ENCODE results near the gene JAKMIP2. TPM values are rescaled to one million over a fixed set of nuclear protein-coding genes. Genes with fewer than 3 reads are reported as not detected.
"Not testable (repeated sequence)": the region's sequence is repeated elsewhere in the genome, so short reads cannot be mapped to it uniquely, and the experiment has no call there.

Gene JAKMIP2
- total RNA-seq: 1 to 10 TPM; 2.9 to 3.8 TPM
- 1 to 10 TPM in 1 of 2 donors, under 1 TPM in 1; 0.93 to 1.2 TPM for polyA plus RNA-seq
- long read RNA-seq, donor 1: 0 reads
- long read RNA-seq, donor 2: 0 reads
- long read RNA-seq, donor 3: 0 reads
- long read RNA-seq, donor 4: 0 reads
- long read RNA-seq, donor 5, full-length matches to known transcripts: 2 of 2 reads
- long read RNA-seq, donor 5, partial matches to known transcripts: 0 of 2 reads
- long read RNA-seq, donor 5, other reads (novel, unspliced or antisense): 0 of 2 reads

GRCh38 chr5:147782110-147783028 is at the start of gene JAKMIP2:
TSS of gene JAKMIP2 (minus strand) at chr5:147782728. CDS start at chr5:147671806, 110,922 bp downstream.
- 2 to 4% methylated on average over 19 of the region's 19 CpGs for WGBS, 2 donors
- Histone ChIP-seq H3K36me3 (ENCODE audit: control insufficient read depth in 4 of 4, insufficient read depth in 4 of 4, low read length in 4 of 4) (no peaks in the 10 kb centered on the region), H3K27ac (ENCODE audit: low read depth in 1 of 2, low read length in 1 of 2) (no peak within 1 kb of the TSS), H3K4me1 (ENCODE audit: control insufficient read depth in 5 of 5, insufficient read depth in 5 of 5, low read length in 5 of 5) (peaks cover 0 to 49% (median 4%) of the 10 kb centered on the region in 5 donors), H3K4me3 (peak within 1 kb of the TSS; percentile 21), H3K9ac (ENCODE audit: insufficient read depth in 1 of 2, low read length in 2 of 2) (peak within 1 kb of the TSS; percentile 21 to 57), H3K27me3 (ENCODE audit: control insufficient read depth in 3 of 3, insufficient read depth in 3 of 3, low read length in 2 of 3) (peaks cover 0 to 6% (median 2%) of the 10 kb centered on the region in 3 donors), H3K9me3 (ENCODE audit: control insufficient read depth in 4 of 4, insufficient read depth in 3 of 4, low read length in 3 of 4) (no peaks in the 10 kb centered on the region)
- TF ChIP-seq, protein P1, sequence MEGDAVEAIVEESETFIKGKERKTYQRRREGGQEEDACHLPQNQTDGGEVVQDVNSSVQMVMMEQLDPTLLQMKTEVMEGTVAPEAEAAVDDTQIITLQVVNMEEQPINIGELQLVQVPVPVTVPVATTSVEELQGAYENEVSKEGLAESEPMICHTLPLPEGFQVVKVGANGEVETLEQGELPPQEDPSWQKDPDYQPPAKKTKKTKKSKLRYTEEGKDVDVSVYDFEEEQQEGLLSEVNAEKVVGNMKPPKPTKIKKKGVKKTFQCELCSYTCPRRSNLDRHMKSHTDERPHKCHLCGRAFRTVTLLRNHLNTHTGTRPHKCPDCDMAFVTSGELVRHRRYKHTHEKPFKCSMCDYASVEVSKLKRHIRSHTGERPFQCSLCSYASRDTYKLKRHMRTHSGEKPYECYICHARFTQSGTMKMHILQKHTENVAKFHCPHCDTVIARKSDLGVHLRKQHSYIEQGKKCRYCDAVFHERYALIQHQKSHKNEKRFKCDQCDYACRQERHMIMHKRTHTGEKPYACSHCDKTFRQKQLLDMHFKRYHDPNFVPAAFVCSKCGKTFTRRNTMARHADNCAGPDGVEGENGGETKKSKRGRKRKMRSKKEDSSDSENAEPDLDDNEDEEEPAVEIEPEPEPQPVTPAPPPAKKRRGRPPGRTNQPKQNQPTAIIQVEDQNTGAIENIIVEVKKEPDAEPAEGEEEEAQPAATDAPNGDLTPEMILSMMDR (IDR thresholded peaks at IDR 0.05; ENCODE audit: control extremely low read depth, extremely low read depth): no peak
- DNase-seq (peak; percentile 97 to 98 (median 97)), ATAC-seq (ENCODE audit: insufficient read depth, low FRiP score) (peak; percentile 62)

DNA sequence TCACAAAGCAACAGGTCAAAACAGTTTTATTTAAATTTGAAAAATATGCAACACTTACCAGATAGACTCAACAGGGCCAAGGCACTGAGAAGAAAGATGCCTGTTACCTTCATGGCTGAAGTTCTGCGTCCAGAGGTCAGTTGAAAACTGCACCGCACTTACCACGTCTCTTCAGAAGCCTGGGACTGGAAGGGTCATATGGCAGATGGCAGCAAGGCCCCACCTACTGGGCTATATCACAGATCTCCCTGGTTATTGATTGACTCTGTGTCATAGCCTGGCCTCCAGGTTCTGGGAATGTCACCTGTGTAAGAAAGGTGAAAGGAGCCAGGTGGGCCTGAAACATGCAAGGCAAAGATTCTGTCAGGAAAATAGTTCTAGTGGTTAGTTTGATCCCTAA is 48.9 kb upstream of the JAKMIP2 start, which contains the start of gene SPINK1:
Gene SPINK1, minus strand, starts transcription at position 207 of the 400 bp plus-strand sequence. Its CDS starts 94 bp downstream, at position 113.
- H3K27ac ChIP-seq (ENCODE audit: low read depth in 1 of 2, low read length in 1 of 2): no peak within 1 kb of the TSS
- 91 to 95% methylated on average over 3 of the region's 3 CpGs for WGBS, 2 donors
- H3K27me3 ChIP-seq (ENCODE audit: control insufficient read depth in 3 of 3, insufficient read depth in 3 of 3, low read length in 2 of 3): no peaks in the 10 kb centered on the region
- no peak within 1 kb of the TSS for H3K9ac ChIP-seq (ENCODE audit: insufficient read depth in 1 of 2, low read length in 2 of 2)
- no peak within 1 kb of the TSS for H3K4me3 ChIP-seq
- peaks cover 0 to 18% (median 11%) of the 10 kb centered on the region in 5 donors for H3K4me1 ChIP-seq (ENCODE audit: control insufficient read depth in 5 of 5, insufficient read depth in 5 of 5, low read length in 5 of 5)
- TF ChIP-seq, protein P1 (IDR thresholded peaks at IDR 0.05; ENCODE audit: control extremely low read depth, extremely low read depth): no peak
- ATAC-seq (ENCODE audit: insufficient read depth, low FRiP score) (no peak), DNase-seq (no peak)
- H3K9me3 ChIP-seq (ENCODE audit: control insufficient read depth in 4 of 4, insufficient read depth in 3 of 4, low read length in 3 of 4): no peaks in the 10 kb centered on the region
- no peaks in the 10 kb centered on the region for H3K36me3 ChIP-seq (ENCODE audit: control insufficient read depth in 4 of 4, insufficient read depth in 4 of 4, low read length in 4 of 4)

- H3K9ac ChIP-seq (ENCODE audit: insufficient read depth in 1 of 2, low read length in 2 of 2): no peak overlapping the region
- ATAC-seq (ENCODE audit: insufficient read depth, low FRiP score): no peak
- TF ChIP-seq, protein P1 (IDR thresholded peaks at IDR 0.05; ENCODE audit: control extremely low read depth, extremely low read depth): no peak
Measured at GRCh38 chr5:147830035-147830434, 47.5 kb upstream of the JAKMIP2 start.

DNA sequence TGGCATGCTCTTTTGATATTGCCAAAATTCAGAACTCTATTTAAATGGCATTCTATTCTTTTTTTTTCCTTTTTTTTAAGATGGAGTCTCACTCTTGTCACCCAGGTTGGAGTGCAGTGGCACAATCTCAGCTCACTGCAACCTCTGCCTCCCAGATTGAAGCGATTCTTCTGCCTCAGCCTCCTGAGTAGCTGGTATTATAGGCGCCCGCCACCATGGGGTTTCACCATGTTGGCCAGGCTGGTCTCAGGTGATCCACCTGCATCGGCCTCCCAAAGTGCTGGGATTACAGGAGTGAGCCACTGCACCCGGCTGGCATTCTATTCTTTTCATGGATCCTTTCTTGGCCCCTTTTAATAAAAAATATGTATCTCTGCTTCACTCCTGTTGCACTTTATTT is 44.5 kb upstream of the JAKMIP2 start:
- not testable (repeated sequence) for H3K27ac ChIP-seq (ENCODE audit: low read depth in 1 of 2, low read length in 1 of 2); ATAC-seq (ENCODE audit: insufficient read depth, low FRiP score); H3K4me3 ChIP-seq; DNase-seq; H3K36me3 ChIP-seq (ENCODE audit: control insufficient read depth in 4 of 4, insufficient read depth in 4 of 4, low read length in 4 of 4); H3K27me3 ChIP-seq (ENCODE audit: control insufficient read depth in 3 of 3, insufficient read depth in 3 of 3, low read length in 2 of 3); H3K9me3 ChIP-seq (ENCODE audit: control insufficient read depth in 4 of 4, insufficient read depth in 3 of 4, low read length in 3 of 4); H3K9ac ChIP-seq (ENCODE audit: insufficient read depth in 1 of 2, low read length in 2 of 2)
- peaks cover 0 to 20% (median 11%) of the 10 kb centered on the region in 5 donors for H3K4me1 ChIP-seq (ENCODE audit: control insufficient read depth in 5 of 5, insufficient read depth in 5 of 5, low read length in 5 of 5)
- WGBS, 2 donors: 92 to 93% methylated on average over 5 of the region's 5 CpGs

More at GRCh38 chr5:147830035-147830434, 47.5 kb upstream of the JAKMIP2 start:
- no peaks in the 10 kb centered on the region for H3K27me3 ChIP-seq (ENCODE audit: control insufficient read depth in 3 of 3, insufficient read depth in 3 of 3, low read length in 2 of 3)
- H3K4me3 ChIP-seq: no peak overlapping the region
- H3K9me3 ChIP-seq (ENCODE audit: control insufficient read depth in 4 of 4, insufficient read depth in 3 of 4, low read length in 3 of 4): no peaks in the 10 kb centered on the region
- DNase-seq: peak in 1 of 3 donors; percentile 35
- peaks cover 0 to 24% (median 11%) of the 10 kb centered on the region in 5 donors for H3K4me1 ChIP-seq (ENCODE audit: control insufficient read depth in 5 of 5, insufficient read depth in 5 of 5, low read length in 5 of 5)
- no peak overlapping the region for H3K27ac ChIP-seq (ENCODE audit: low read depth in 1 of 2, low read length in 1 of 2)
- no peaks in the 10 kb centered on the region for H3K36me3 ChIP-seq (ENCODE audit: control insufficient read depth in 4 of 4, insufficient read depth in 4 of 4, low read length in 4 of 4)

Measured in lung (tissue), 16 donors.